HG03097 (cell line): ENCODE measurements around the gene PLD1.
"Not testable (repeated sequence)": the region's sequence is repeated elsewhere in the genome, so short reads cannot be mapped to it uniquely, and the experiment has no call there.

Experiments used
- ATAC-seq: cut with Tn5 transposase; IDR thresholded peaks from one replicate; pipeline ENCODE4 v1.9.1; 2021; ENCODE audit not compliant: unreplicated experiment, low FRiP score

Gene PLD1

DNA sequence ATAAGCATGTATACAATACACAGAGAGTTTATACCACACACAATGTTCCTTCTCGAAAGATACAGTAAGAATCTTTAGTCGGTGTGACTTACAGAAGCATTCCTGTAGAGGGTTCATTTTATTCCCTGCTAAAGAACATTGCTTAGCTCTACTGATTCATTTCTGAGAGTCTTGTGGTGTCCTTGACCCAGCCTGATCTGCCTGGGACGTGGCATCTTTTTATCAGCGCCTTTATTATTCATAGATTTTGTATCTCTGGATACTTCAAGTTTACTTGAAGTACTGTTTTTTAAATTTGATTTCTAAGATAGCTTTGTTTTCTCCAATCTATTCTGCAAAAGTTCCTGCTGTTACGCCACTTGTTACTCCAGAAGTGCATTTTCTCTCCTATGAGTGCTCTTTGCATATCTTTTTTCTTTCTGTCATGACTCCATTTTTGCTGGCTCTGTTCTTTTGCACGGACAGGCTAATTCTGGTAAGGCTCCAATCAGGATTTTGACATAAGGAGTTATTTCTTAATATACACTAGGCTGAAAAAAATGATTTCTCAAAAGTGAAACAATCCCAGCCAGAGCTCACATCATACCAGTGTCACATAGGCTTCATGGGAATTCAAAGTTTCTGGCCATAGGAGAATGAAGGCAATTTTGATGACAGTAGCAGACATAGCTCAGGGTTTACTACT is 235.6 kb downstream of the PLD1 start:
- no peak for ATAC-seq

- no peak for ATAC-seq
Measured at GRCh38 chr3:171569571-171570132, 240.6 kb downstream of the PLD1 start.

- ATAC-seq = no peak
Measured at GRCh38 chr3:171568766-171569165, 241.5 kb downstream of the PLD1 start.

DNA sequence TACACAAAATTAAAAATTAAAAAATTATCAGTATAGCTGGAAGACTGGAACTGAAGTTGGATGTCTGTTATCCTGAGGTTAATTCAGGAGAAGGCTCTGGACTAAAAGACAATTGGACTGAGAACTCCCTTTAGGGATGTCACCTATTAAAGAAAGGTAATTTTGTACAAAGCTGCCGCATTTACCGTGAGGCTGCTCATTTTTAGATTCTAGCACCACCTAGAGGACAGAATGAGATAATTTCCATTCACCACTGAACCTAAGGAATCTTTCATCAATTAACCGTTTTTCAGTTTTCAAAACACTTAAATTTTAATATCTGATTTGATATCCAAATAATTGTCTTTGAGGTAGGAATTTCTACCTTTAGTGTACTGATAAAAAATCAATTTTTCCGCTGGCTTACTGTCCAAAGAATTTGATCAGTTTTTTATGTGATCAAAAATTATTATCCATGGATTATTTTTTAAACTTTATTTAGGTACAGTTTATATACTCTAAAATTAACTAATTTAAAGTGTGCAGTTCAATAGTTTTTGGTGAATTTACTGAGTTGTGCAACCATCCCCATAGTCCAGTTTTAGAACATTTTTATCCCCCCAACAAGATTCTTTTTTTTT is 243.4 kb downstream of the PLD1 start:
- ATAC-seq = no peak

- ATAC-seq = no peak
Measured at GRCh38 chr3:171565481-171566058, 244.7 kb downstream of the PLD1 start.

- no peak for ATAC-seq
Measured at GRCh38 chr3:171564748-171565480, 245.4 kb downstream of the PLD1 start.

DNA sequence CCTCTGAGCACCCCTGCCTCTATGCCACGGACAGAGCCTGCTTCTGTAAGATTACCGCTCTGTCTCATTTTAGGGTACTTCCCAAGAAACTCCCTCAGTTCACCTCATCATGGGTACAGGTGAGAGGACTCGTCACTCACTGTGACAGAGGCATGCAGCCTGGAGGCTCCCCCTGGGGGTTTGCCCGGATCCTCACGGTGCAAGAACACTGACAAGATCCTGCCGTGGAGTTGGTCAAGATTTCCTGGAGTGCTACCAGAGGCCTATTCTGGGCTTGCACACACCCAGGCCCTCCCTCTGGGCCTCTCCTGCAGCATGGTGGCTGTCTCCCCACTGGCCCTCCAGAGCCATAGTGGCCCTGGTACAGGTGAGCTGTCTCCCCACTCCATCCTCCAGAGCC is 247.0 kb downstream of the PLD1 start:
- no peak for ATAC-seq

GRCh38 chr3:171562459-171562858 is 247.8 kb downstream of the PLD1 start:
- not testable (repeated sequence) for ATAC-seq

- no peak for ATAC-seq
Measured at GRCh38 chr3:171561596-171562323, 248.5 kb downstream of the PLD1 start.

DNA sequence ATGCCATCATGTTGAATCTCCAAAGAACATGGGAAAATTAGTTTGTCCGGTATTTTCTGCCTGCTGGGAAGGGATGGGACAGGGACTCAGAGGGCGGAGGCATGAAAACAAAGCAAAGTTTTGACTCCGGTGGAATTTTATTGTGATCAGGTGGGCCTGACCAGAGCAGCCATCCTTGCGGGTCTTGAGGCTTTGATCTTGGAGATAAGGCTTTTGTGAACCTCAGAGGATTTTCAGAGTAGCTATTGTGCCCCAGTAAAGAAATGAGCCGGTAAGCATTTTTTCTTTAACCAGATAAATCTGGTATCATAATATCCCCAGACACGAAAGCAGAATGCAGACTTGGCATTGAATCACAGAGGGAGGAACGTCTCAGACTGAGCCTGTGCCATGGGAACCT is 250.7 kb downstream of the PLD1 start:
- ATAC-seq = no peak

DNA sequence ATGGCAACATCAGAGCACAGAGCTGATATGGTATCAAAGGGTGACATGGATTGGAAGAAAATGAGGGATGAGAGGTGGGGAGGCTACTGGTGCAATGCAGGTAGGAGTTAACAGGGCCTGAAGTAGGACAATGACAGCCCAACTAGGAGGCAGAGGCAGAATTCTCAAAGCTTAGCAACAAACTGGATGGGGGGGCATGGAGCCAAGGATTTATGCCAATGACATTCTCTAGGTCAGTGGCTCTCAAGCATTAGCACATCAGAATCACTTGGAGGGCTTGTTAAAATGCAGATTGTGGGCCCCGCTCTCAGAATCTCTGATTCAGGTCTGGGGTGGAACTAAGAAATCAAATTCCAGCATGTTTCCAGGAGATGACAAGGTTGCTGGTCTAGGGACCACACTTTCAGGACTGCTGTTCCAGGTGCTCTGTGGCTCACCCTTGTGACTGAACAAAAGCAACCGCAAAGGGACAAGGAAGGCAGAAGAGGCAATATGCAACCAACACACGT is 252.0 kb downstream of the PLD1 start:
- ATAC-seq = no peak

DNA sequence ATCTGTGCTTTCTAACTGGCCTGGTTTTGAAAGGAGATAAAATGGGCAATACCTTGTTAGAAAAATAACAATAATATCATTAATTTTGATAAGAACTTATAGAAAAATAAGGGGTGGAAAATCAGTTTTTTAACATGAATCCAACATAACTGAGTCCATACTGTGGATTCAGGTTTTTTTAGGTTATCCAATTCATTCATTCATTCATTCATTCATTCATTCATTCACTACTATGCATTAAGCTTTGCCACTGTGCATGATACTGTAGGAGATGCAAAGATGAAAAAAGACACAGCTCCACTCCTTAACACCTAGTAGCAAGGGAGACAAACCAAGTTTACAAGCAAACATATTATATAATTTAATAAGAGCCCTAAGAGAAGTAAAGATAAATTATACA is 253.1 kb downstream of the PLD1 start:
- no peak for ATAC-seq

GRCh38 chr3:171556574-171557145 is 253.6 kb downstream of the PLD1 start:
- no peak for ATAC-seq

- no peak for ATAC-seq
Measured at GRCh38 chr3:171556148-171556547, 254.1 kb downstream of the PLD1 start.

DNA sequence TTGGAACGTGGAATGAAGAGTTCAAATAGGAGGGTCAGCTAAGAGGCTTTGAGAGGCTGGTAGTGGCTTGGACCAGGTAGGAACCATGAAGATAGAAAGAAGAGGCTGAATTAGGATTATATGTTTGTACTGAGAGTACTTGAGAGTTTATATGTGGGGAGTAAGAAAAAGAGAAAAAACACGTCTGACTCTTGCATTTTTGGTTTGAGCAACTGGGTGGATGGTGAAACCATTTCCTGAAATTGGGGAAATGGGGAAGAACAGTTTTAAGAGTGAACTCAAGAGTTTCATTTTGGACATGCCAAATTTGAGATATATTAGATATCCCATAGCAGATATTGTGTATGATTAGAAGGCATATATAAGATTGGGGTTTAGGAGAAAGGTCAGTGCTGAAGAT is 257.2 kb downstream of the PLD1 start:
- no peak for ATAC-seq

DNA sequence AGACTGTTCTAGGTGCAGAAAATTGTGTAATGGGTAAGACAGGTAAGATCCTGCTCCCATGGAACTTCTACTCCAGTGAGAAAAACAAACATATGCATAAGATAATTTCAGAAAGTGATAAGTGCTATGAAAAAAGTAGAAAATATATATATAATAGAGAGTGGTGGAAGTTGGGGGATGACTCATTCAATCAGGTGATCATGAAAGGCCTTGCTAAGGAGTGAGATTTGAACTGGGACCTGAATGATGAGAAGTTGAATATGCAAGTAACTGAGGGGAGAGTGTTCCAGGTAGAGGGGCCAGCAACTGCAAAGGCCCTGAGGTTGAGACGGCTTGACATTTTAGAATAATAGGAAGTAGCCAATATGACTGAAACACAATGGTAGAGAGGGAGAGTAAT is 257.8 kb downstream of the PLD1 start:
- no peak for ATAC-seq

- no peak for ATAC-seq
Measured at GRCh38 chr3:171551296-171551695, 259.0 kb downstream of the PLD1 start.
